Calu3 (cell line): ENCODE measurements around the gene CDK16. TPM values are rescaled to one million over a fixed set of nuclear protein-coding genes. Genes with fewer than 3 reads are reported as not detected.

Source experiments
- BruUV-seq: library from RNA; stranded (reverse); fragments of 400-500 nt; replicated peaks from 2 replicates; lab custom pipeline; 2021; lab: Mats Ljungman, UMichigan
- CTCF ChIA-PET: fragments of 300-600 bp; sonication (Branson Sonifier 250); formaldehyde crosslinking; loops from one replicate; lab custom pipeline; 2022; ENCODE audit warnings: antibody characterized with exemption; lab: Charles Lee
- DNase-seq: peaks from one replicate; pipeline ENCODE4 v3.0.0; 2022
- H3K27ac Mint-ChIP-seq: one replicate; pipeline ENCODE4 v1.8.0; 2022; ENCODE audit warnings: mixed read lengths; ENCODE audit not compliant: unreplicated experiment
- H3K27me3 Mint-ChIP-seq: one replicate; pipeline ENCODE4 v1.8.0; 2022; ENCODE audit warnings: mixed read lengths; ENCODE audit not compliant: unreplicated experiment
- H3K36me3 Mint-ChIP-seq: one replicate; pipeline ENCODE4 v1.8.0; 2022; ENCODE audit warnings: mild to moderate bottlenecking, moderate library complexity, mixed read lengths; ENCODE audit not compliant: insufficient read depth, unreplicated experiment
- H3K4me1 Mint-ChIP-seq: one replicate; pipeline ENCODE4 v1.8.0; 2022; ENCODE audit warnings: mild to moderate bottlenecking, low read depth, mixed read lengths; ENCODE audit not compliant: unreplicated experiment
- H3K4me3 Mint-ChIP-seq: one replicate; pipeline ENCODE4 v1.8.0; 2022; ENCODE audit warnings: mild to moderate bottlenecking, low read depth, moderate library complexity, mixed read lengths; ENCODE audit not compliant: unreplicated experiment
- H3K9me3 Mint-ChIP-seq: one replicate; pipeline ENCODE4 v1.8.0; 2022; ENCODE audit warnings: low read depth, mixed read lengths; ENCODE audit not compliant: unreplicated experiment
- intact Hi-C: fragments of 100-400 bp; cut with micrococcal nuclease; formaldehyde crosslinking; loops from one replicate; pipeline ENCODE4 v1.10.0; 2022; ENCODE audit not compliant: unreplicated experiment
- total RNA-seq: library from RNA; stranded (reverse); gene quantifications from 2 replicates; pipeline ENCODE4 v1.2.3, GENCODE V29; 2022
- TF ChIP-seq, protein P1 (sequence below): fragments of 200-600 bp; IDR thresholded peaks from one replicate; pipeline ENCODE4 v1.8.0; 2022; ENCODE audit warnings: antibody characterized with exemption; ENCODE audit not compliant: unreplicated experiment

The CDK16 gene
- total RNA-seq, 1 experiment from 2014 or later, result 154 TPM

DNA sequence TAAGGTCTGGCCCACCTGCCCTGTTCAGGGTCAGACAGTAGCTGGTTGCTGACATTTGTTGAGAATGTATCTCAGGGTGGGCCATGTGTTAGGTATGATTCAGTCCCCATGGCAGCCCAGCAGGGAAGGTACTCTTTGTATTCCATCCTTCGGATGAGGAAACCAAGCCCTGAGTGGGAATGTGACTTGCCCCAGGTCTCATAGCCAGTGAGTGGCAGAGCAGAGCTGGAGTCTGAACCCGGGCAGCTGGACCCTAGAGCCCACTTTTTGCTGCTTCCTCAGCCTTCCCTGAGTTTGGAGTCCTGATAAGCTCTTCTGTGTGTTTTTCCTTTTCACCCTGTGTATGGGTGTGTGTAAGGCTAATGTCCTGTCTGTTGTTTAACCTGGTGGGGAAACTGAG is 46.5 kb upstream of the CDK16 start:
- TF ChIP-seq, protein P1, sequence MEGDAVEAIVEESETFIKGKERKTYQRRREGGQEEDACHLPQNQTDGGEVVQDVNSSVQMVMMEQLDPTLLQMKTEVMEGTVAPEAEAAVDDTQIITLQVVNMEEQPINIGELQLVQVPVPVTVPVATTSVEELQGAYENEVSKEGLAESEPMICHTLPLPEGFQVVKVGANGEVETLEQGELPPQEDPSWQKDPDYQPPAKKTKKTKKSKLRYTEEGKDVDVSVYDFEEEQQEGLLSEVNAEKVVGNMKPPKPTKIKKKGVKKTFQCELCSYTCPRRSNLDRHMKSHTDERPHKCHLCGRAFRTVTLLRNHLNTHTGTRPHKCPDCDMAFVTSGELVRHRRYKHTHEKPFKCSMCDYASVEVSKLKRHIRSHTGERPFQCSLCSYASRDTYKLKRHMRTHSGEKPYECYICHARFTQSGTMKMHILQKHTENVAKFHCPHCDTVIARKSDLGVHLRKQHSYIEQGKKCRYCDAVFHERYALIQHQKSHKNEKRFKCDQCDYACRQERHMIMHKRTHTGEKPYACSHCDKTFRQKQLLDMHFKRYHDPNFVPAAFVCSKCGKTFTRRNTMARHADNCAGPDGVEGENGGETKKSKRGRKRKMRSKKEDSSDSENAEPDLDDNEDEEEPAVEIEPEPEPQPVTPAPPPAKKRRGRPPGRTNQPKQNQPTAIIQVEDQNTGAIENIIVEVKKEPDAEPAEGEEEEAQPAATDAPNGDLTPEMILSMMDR, result no peak
- peaks cover 25% of the 10 kb centered on the region for H3K36me3 Mint-ChIP-seq
- no peaks in the 10 kb centered on the region for H3K4me1 Mint-ChIP-seq
- H3K27me3 Mint-ChIP-seq, result no peaks in the 10 kb centered on the region
- H3K27ac Mint-ChIP-seq, result no peak overlapping the region
- CTCF ChIA-PET, result no interaction called here
- intact Hi-C loops, result no loop called here
- no peak for DNase-seq
- no peak overlapping the region for H3K4me3 Mint-ChIP-seq
- no peaks in the 10 kb centered on the region for H3K9me3 Mint-ChIP-seq
- no TSS peak for BruUV-seq

DNA sequence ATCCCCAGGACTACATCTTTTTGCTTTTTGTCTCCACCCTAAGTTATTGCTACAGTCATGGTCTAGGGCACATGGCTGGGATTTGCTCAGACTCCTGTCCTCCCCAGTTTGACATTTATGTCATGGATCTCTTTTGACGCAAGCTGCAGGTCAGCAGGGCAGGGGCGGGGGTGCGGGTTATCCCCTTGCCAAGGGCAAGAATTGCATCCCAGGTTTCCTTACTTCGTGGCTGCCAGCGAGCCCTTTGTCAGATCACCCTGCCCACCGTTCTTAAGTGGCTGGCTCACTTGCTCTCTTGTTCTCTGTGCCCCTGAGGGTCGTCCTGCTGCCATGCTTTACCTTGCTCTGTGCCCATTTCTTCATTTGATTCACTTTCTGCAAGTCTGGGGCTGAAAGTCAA is 45.9 kb upstream of the CDK16 start:
- CTCF ChIA-PET, result no interaction called here
- Mint-ChIP-seq H3K4me1 (no peaks in the 10 kb centered on the region), H3K27ac (no peak overlapping the region), H3K36me3 (peaks cover 21% of the 10 kb centered on the region), H3K4me3 (no peak overlapping the region), H3K9me3 (no peaks in the 10 kb centered on the region), H3K27me3 (no peaks in the 10 kb centered on the region)
- intact Hi-C loops, result no loop called here
- BruUV-seq, result no TSS peak
- DNase-seq, result no peak
- TF ChIP-seq, protein P1, result no peak

DNA sequence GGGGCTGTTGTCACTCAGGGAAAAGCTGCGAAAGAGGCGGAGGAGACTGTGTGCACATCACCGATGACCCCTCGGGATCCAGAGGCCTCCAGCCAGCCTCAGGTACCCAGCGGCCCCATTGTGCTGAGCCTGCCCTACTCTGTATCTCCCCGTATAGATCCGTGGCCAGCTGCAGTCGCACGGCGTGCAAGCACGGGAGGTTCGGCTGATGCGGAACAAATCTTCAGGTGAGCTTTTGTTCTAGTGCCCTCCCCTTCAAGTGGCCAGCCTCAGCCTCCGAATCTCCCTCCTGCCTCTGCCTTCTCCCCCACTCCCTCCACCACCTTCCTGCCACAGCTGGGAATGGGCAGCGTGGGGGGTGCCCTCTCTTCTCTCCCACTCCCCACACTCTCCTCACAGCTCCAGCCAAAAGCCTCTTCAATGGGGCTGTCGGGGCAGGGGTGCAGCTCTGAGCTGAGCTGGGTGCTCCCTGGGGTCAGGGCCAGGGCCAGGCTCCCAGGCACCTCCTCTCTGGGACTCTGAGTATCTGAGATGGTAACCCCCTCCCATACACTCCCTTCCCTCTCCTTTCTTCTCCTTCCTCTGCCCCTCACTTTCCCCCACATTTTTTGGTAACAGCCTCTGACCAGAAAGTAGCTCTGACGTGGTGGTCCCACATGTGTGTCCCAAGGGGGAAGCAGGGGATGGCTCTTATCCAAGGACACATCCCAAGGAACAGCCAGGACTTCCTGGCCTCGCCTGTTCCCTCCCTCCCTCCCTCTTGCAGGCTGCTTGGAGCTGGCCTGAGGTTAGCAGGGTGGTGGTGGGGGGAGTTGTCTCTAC is 45.3 kb upstream of the CDK16 start:
- H3K27ac Mint-ChIP-seq, result no peak overlapping the region
- H3K27me3 Mint-ChIP-seq, result no peaks in the 10 kb centered on the region
- intact Hi-C loops, result no loop called here
- no peak for DNase-seq
- peaks cover 26% of the 10 kb centered on the region for H3K36me3 Mint-ChIP-seq
- TF ChIP-seq, protein P1, result no peak
- no peak overlapping the region for H3K4me3 Mint-ChIP-seq
- no TSS peak for BruUV-seq
- no peaks in the 10 kb centered on the region for H3K9me3 Mint-ChIP-seq
- no peaks in the 10 kb centered on the region for H3K4me1 Mint-ChIP-seq
- CTCF ChIA-PET, result no interaction called here

DNA sequence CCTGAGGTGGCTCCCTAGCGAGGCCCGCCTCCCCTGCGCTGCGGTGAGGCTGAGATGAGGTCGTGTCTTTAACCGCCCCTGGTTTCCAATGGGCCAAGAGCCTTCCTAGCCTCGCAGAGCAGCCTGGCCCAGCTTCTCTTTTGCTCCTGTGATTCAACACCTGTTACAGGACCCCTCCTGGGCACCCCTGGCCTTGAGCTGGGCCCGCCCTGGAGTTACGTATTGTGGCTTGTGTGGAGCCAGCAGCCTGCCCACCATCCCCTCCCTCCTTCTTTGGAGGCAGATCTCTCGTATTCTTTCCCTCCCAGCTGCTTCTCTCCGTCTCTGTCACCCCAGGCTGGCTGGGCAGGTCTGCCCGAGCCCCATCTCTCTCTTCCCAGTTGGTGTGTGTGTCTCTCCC is 44.1 kb upstream of the CDK16 start:
- Mint-ChIP-seq H3K27ac (no peak overlapping the region), H3K4me1 (no peaks in the 10 kb centered on the region), H3K9me3 (no peaks in the 10 kb centered on the region), H3K36me3 (peaks cover 38% of the 10 kb centered on the region), H3K4me3 (no peak overlapping the region), H3K27me3 (no peaks in the 10 kb centered on the region)
- TF ChIP-seq, protein P1, result no peak
- intact Hi-C loops, result no loop called here
- DNase-seq, result no peak
- CTCF ChIA-PET, result no interaction called here
- no TSS peak for BruUV-seq
